Psoas muscle (tissue), 8 donors: ENCODE results near the gene MTRF1. TPM values are rescaled to one million over a fixed set of nuclear protein-coding genes. Genes with fewer than 3 reads are reported as not detected.

Experiments
- ATAC-seq, 4 donors: fragments of 200-7000 bp; cut with Tn5 transposase; one replicate each; pipeline ENCODE4 v1.9.1; 2020; ENCODE audit warnings: moderate library complexity in 3 of 4, mild to moderate bottlenecking in 2 of 4
- DNase-seq, 2 donors: peaks; one replicate each; pipeline ENCODE4 v3.0.0-alpha.2; 2020
- H3K27ac ChIP-seq: fragments of 200-600 bp; one replicate; pipeline ENCODE4 v1.8.0; 2022
- H3K27me3 ChIP-seq, 3 donors: fragments of 200-600 bp in 1 of 3; one replicate each; pipeline versions ENCODE4 v1.6.1 to v1.8.0; 2013 to 2022; ENCODE audit warnings: low read length in 2 of 3, mild to moderate bottlenecking in 2 of 3, moderate library complexity in 1 of 3; ENCODE audit not compliant: insufficient read depth in 3 of 3
- H3K36me3 ChIP-seq, 2 donors: fragments of 200-600 bp in 1 of 2; one replicate each; pipeline versions ENCODE4 v1.6.1 to v1.8.0; 2013 to 2022; ENCODE audit warnings: low read depth in 1 of 2, mild to moderate bottlenecking in 1 of 2, moderate library complexity in 1 of 2; ENCODE audit not compliant: insufficient read depth in 1 of 2
- H3K4me1 ChIP-seq: fragments of 200-600 bp; one replicate; pipeline ENCODE4 v1.8.0; 2022
- H3K4me3 ChIP-seq: fragments of 200-600 bp; one replicate; pipeline ENCODE4 v1.8.0; 2022; ENCODE audit warnings: mild to moderate bottlenecking
- H3K9me3 ChIP-seq: fragments of 200-600 bp; one replicate; pipeline ENCODE4 v1.8.0; 2022
- CTCF ChIP-seq: fragments of 200-600 bp; IDR thresholded peaks from one replicate; pipeline ENCODE4 v1.8.0; 2022; ENCODE audit warnings: antibody characterized with exemption
- WGBS, 3 donors: extraction: QIAGEN DNeasy Blood & Tissue Kit; methylation state at CpG; one replicate each; pipeline versions ENCODE4 v1.1.6 to v1.1.7; 2013; 5-methylcytosine and 5-hydroxymethylcytosine counted together
- intact Hi-C, 2 donors: fragments of 100-400 bp; cut with DNase I; formaldehyde crosslinking; loops; one replicate each; pipeline versions ENCODE4 v1.11.0 to v1.14.2; 2022
- polyA plus RNA-seq, 3 donors: library from polyadenylated mRNA; stranded (reverse); fragments of 200-250 nt; gene quantifications; one replicate each; pipeline ENCODE4 v1.2.3, GENCODE V29; 2013
- total RNA-seq, 4 donors: library from RNA; stranded (reverse); fragmentation: NEBNext Ultra II Directional in 2 of 4; extraction: Animal tissue kit (Norgen Biotek cat#: 25700) in 2 of 4; gene quantifications; one replicate each; pipeline versions ENCODE4 v1.2.1 to v1.2.4, GENCODE V29; 2021 to 2023
- donor health status: healthy with polysubstance abuse.
- donor health status: DM: no; HTN: no; CAD: no; lungs with moderate emphysema.
- donor health status: Bipolar disorder and iron deficiency.
- donor health status: healthy.
- donor health status: DM: yes; HTN: yes; CAD: no.
- donor health status: DM: no; HTN: no; CAD: no.
- donor health status: DM: no; HTN: no; CAD: no.
- donor health status: DM: yes; HTN: yes; CAD: no.

MTRF1 gene
- total and polyA plus RNA-seq, 7 donors = 8.7 to 29.6 (median 12.5) TPM

GRCh38 chr13:41224113-41225110 lies 39.0 kb downstream of the MTRF1 start:
- WGBS, 3 donors = 79 to 98% (median 85%) methylated on average over 7 of the region's 7 CpGs
- Histone ChIP-seq H3K4me1 (no peaks in the 10 kb centered on the region), H3K4me3 (no peak overlapping the region), H3K36me3 (peaks cover 6 to 61% of the 10 kb centered on the region in 2 donors), H3K27me3 (no peaks in the 10 kb centered on the region), H3K27ac (no peak overlapping the region), H3K9me3 (no peaks in the 10 kb centered on the region)
- TF ChIP-seq CTCF = no peak
- ATAC-seq (no peak), DNase-seq (no peak)
- intact Hi-C loops = loop anchor here in 1 of 2 donors (5.0 to 10.0 kb wide), 2 partner anchors 147 to 250 kb away; no protein-coding TSS in a partner anchor

GRCh38 chr13:41222259-41222852 lies 41.0 kb downstream of the MTRF1 start:
- H3K4me3 ChIP-seq = no peak overlapping the region
- TF ChIP-seq CTCF = peak; percentile 81
- intact Hi-C loops = loop anchor here in 1 of 2 donors (5.0 to 10.0 kb wide), 2 partner anchors 145 to 248 kb away; no protein-coding TSS in a partner anchor
- H3K4me1 ChIP-seq = no peaks in the 10 kb centered on the region
- no peaks in the 10 kb centered on the region for H3K27me3 ChIP-seq
- WGBS, 3 donors = 55 to 65% (median 58%) methylated on average over 6 of the region's 6 CpGs
- H3K36me3 ChIP-seq = peaks cover 9 to 49% of the 10 kb centered on the region in 2 donors
- no peaks in the 10 kb centered on the region for H3K9me3 ChIP-seq
- ATAC-seq = peak; percentile 74 to 94 (median 87)
- H3K27ac ChIP-seq = no peak overlapping the region
- no peak for DNase-seq

GRCh38 chr13:41220401-41220800 lies 43.0 kb downstream of the MTRF1 start:
- no peaks in the 10 kb centered on the region for H3K9me3 ChIP-seq
- no peaks in the 10 kb centered on the region for H3K27me3 ChIP-seq
- intact Hi-C loops = loop anchor here (2.0 to 10.0 kb wide), 3 partner anchors 143 to 246 kb away; no protein-coding TSS in a partner anchor
- H3K4me1 ChIP-seq = no peaks in the 10 kb centered on the region
- TF ChIP-seq CTCF = no peak
- no peak overlapping the region for H3K27ac ChIP-seq
- H3K4me3 ChIP-seq = no peak overlapping the region
- no peak for DNase-seq
- H3K36me3 ChIP-seq = peaks cover 6 to 44% of the 10 kb centered on the region in 2 donors
- 66 to 77% (median 68%) methylated on average over 3 of the region's 3 CpGs for WGBS, 3 donors
- ATAC-seq = no peak

GRCh38 chr13:41216160-41216559 lies 47.2 kb downstream of the MTRF1 start:
- ATAC-seq (no peak), DNase-seq (no peak)
- Histone ChIP-seq H3K4me3 (no peak overlapping the region), H3K36me3 (peaks cover 3 to 22% of the 10 kb centered on the region in 2 donors), H3K27ac (no peak overlapping the region), H3K27me3 (no peaks in the 10 kb centered on the region), H3K4me1 (no peaks in the 10 kb centered on the region), H3K9me3 (no peaks in the 10 kb centered on the region)
- no peak for TF ChIP-seq CTCF
- intact Hi-C loops = no loop called here
